HG03066 (cell line): ENCODE results near the gene SCLY.

Experiments used
- ATAC-seq: cut with Tn5 transposase; IDR thresholded peaks from one replicate; pipeline ENCODE4 v1.9.1; 2021; ENCODE audit warnings: low read depth; ENCODE audit not compliant: unreplicated experiment

SCLY gene

GRCh38 chr2:238123991-238124470 lies 63.2 kb downstream of the SCLY start:
- ATAC-seq, result no peak

GRCh38 chr2:238124488-238125126 lies 63.8 kb downstream of the SCLY start:
- no peak for ATAC-seq

GRCh38 chr2:238125127-238125885 lies 64.5 kb downstream of the SCLY start:
- no peak for ATAC-seq

GRCh38 chr2:238126338-238126737 lies 65.5 kb downstream of the SCLY start:
- ATAC-seq, result no peak

- no peak for ATAC-seq
Observed at GRCh38 chr2:238126775-238127164, 66.0 kb downstream of the SCLY start.

GRCh38 chr2:238127165-238128060 lies 66.6 kb downstream of the SCLY start:
- ATAC-seq, result no peak

GRCh38 chr2:238128061-238128440 lies 67.2 kb downstream of the SCLY start:
- ATAC-seq, result no peak

GRCh38 chr2:238128534-238129001 lies 67.8 kb downstream of the SCLY start:
- ATAC-seq, result no peak

GRCh38 chr2:238129166-238130010 lies 68.6 kb downstream of the SCLY start:
- no peak for ATAC-seq

- ATAC-seq, result no peak
Observed at GRCh38 chr2:238130111-238130695, 69.4 kb downstream of the SCLY start.

- ATAC-seq, result no peak
Observed at GRCh38 chr2:238130696-238131628, 70.2 kb downstream of the SCLY start.

- no peak for ATAC-seq
Observed at GRCh38 chr2:238131761-238132462, 71.1 kb downstream of the SCLY start.

- ATAC-seq, result no peak
Observed at GRCh38 chr2:238132463-238133450, 72.0 kb downstream of the SCLY start.

- no peak for ATAC-seq
Observed at GRCh38 chr2:238133499-238134392, 72.9 kb downstream of the SCLY start.

GRCh38 chr2:238134393-238134785 lies 73.6 kb downstream of the SCLY start:
- no peak for ATAC-seq

- ATAC-seq, result no peak
Observed at GRCh38 chr2:238135601-238136150, 74.9 kb downstream of the SCLY start.
